GM23338 (cell line): ENCODE results near the gene CDKAL1. TPM values are rescaled to one million over a fixed set of nuclear protein-coding genes. Genes with fewer than 3 reads are reported as not detected.

Experiments used
- ATAC-seq: fragments of 200-7000 bp; cut with Tn5 transposase; 3 replicates; pipeline ENCODE4 v1.9.1; 2020
- DNase-seq: peaks from one replicate; pipeline ENCODE4 v3.0.0-alpha.2; 2015; ENCODE audit warnings: low spot score
- H2AFZ ChIP-seq: fragments of 200-600 bp; sonication (generic); 2 replicates; pipeline ENCODE4 v1.8.0; 2016; ENCODE audit warnings: antibody characterized with exemption, mild to moderate bottlenecking, moderate library complexity
- H3F3A ChIP-seq: fragments of 200-600 bp; sonication (generic); replicated peaks from 2 replicates; pipeline ENCODE4 v1.8.0; 2017; ENCODE audit warnings: antibody characterized with exemption, mixed run types, low read depth
- H3K27ac ChIP-seq: fragments of 200-600 bp; sonication (generic); 2 replicates; pipeline ENCODE4 v1.6.1; 2016; ENCODE audit warnings: low read depth
- H3K27me3 ChIP-seq: fragments of 200-600 bp; sonication (generic); 2 replicates; pipeline ENCODE4 v1.8.0; 2016; ENCODE audit warnings: mild to moderate bottlenecking, mixed run types, moderate library complexity; ENCODE audit not compliant: insufficient read depth
- H3K36me3 ChIP-seq: fragments of 200-600 bp; sonication (generic); 2 replicates; pipeline ENCODE4 v1.8.0; 2016; ENCODE audit warnings: mild to moderate bottlenecking; ENCODE audit not compliant: insufficient read depth
- H3K4me1 ChIP-seq: fragments of 200-600 bp; sonication (generic); 2 replicates; pipeline ENCODE4 v1.8.0; 2016; ENCODE audit warnings: mild to moderate bottlenecking, moderate library complexity; ENCODE audit not compliant: insufficient read depth
- H3K4me2 ChIP-seq: fragments of 200-600 bp; sonication (generic); 2 replicates; pipeline ENCODE4 v1.7.1; 2017; ENCODE audit warnings: mixed run types
- H3K4me3 ChIP-seq: fragments of 200-600 bp; sonication (generic); 2 replicates; pipeline ENCODE4 v1.6.1; 2016; ENCODE audit warnings: mixed run types
- H3K79me2 ChIP-seq: fragments of 200-600 bp; sonication (generic); replicated peaks from 2 replicates; pipeline ENCODE4 v1.8.0; 2017; ENCODE audit warnings: mild to moderate bottlenecking; ENCODE audit not compliant: insufficient read depth
- H3K9me2 ChIP-seq: fragments of 200-600 bp; sonication (generic); 2 replicates; pipeline ENCODE4 v1.8.0; 2017; ENCODE audit not compliant: insufficient read depth
- H4K20me1 ChIP-seq: fragments of 200-600 bp; sonication (generic); replicated peaks from 2 replicates; pipeline ENCODE4 v1.8.0; 2017; ENCODE audit warnings: mild to moderate bottlenecking; ENCODE audit not compliant: insufficient read depth
- H3K27ac Mint-ChIP-seq: 2 replicates; pipeline ENCODE4 v1.8.0; 2020; ENCODE audit warnings: inconsistent platforms, mild to moderate bottlenecking, moderate library complexity, mixed read lengths
- H3K27me3 Mint-ChIP-seq: 3 replicates; pipeline ENCODE4 v1.8.0; 2022; ENCODE audit warnings: low read depth, mild to moderate bottlenecking, moderate library complexity, mixed read lengths, inconsistent platforms; ENCODE audit not compliant: insufficient read depth, poor library complexity
- H3K36me3 Mint-ChIP-seq: 3 replicates; pipeline ENCODE4 v1.8.0; 2021; ENCODE audit warnings: low read depth, mild to moderate bottlenecking, inconsistent platforms, moderate library complexity, mixed read lengths
- H3K4me1 Mint-ChIP-seq: 3 replicates; pipeline ENCODE4 v1.8.0; 2020; ENCODE audit warnings: mild to moderate bottlenecking, inconsistent platforms, mixed read lengths
- H3K4me3 Mint-ChIP-seq: 3 replicates; pipeline ENCODE4 v1.8.0; 2021; ENCODE audit warnings: moderate library complexity, mild to moderate bottlenecking, inconsistent platforms, mixed read lengths
- H3K9me3 Mint-ChIP-seq: 3 replicates; pipeline ENCODE4 v1.8.0; 2020; ENCODE audit warnings: moderate library complexity, mild to moderate bottlenecking, inconsistent platforms, mixed read lengths
- CREB1 ChIP-seq: fragments of 250-450 bp; sonication (Bioruptor Pico); IDR thresholded peaks from 2 replicates; pipeline ENCODE4 v1.5.0; 2020; ENCODE audit warnings: low read depth, mild to moderate bottlenecking, moderate library complexity
- EZH2 ChIP-seq: fragments of 200-600 bp; sonication (generic); IDR thresholded peaks from one replicate; pipeline ENCODE4 v1.8.0; 2017; ENCODE audit warnings: antibody characterized with exemption, mild to moderate bottlenecking, low read depth; ENCODE audit not compliant: unreplicated experiment
- EZH2phosphoT487 ChIP-seq: fragments of 200-600 bp; sonication (generic); IDR thresholded peaks from one replicate; pipeline ENCODE4 v1.8.1; 2018; ENCODE audit warnings: antibody characterized with exemption; ENCODE audit not compliant: unreplicated experiment
- JUNB ChIP-seq: IDR thresholded peaks from one replicate; pipeline ENCODE4 v1.6.1; 2016; ENCODE audit warnings: antibody characterized with exemption; ENCODE audit not compliant: unreplicated experiment
- NANOG ChIP-seq: IDR thresholded peaks from 2 replicates; pipeline ENCODE4 v1.6.1; 2016; ENCODE audit warnings: antibody characterized with exemption, borderline replicate concordance
- POLR2AphosphoS5 ChIP-seq: IDR thresholded peaks from 2 replicates; pipeline ENCODE4 v1.6.1; 2016; ENCODE audit warnings: antibody characterized with exemption, low read depth
- REST ChIP-seq: IDR thresholded peaks from one replicate; pipeline ENCODE4 v1.6.1; 2018; ENCODE audit warnings: antibody characterized with exemption; ENCODE audit not compliant: unreplicated experiment
- ZNF114 ChIP-seq: fragments of 250-450 bp; sonication (Bioruptor Pico); IDR thresholded peaks from 2 replicates; pipeline ENCODE4 v1.5.0; 2020; ENCODE audit warnings: mild to moderate bottlenecking, moderate library complexity
- ZNF331 ChIP-seq: fragments of 250-450 bp; sonication (Bioruptor Pico); IDR thresholded peaks from 2 replicates; pipeline ENCODE4 v1.5.0; 2020; ENCODE audit warnings: low read depth, mild to moderate bottlenecking, moderate library complexity
- ZNF462 ChIP-seq: fragments of 250-450 bp; sonication (Bioruptor Pico); IDR thresholded peaks from 2 replicates; pipeline ENCODE4 v1.5.0; 2020; ENCODE audit warnings: mild to moderate bottlenecking, moderate library complexity
- polyA plus RNA-seq: library from polyadenylated mRNA; unstranded; fragments of >200 nt; fragmentation: Nextera tagmentation; extraction: Ambion mirVana; gene quantifications from 2 replicates; pipeline ENCODE4 v1.2.1, GENCODE V29; 2016
- total RNA-seq: library from RNA; depleted of rRNA; stranded (reverse); fragments of >200 nt; shearing (Covaris generic); gene quantifications from 2 replicates; pipeline ENCODE4 v1.2.3, GENCODE V29; 2014

Gene CDKAL1
- total and polyA plus RNA-seq, 2 experiments from 2014 or later, result 17.8 to 35.0 TPM

GRCh38 chr6:21003780-21004541 is 469.7 kb downstream of the CDKAL1 start:
- peaks cover 9% of the 10 kb centered on the region; the same call in 2 of the 3 replicates for H3K4me1 Mint-ChIP-seq
- no peak for TF ChIP-seq POLR2AphosphoS5
- TF ChIP-seq NANOG, result peak; percentile 26; the same call in 1 of the 2 replicates
- Histone ChIP-seq H3K27me3 (no peaks in the 10 kb centered on the region), H3K79me2 (no peaks in the 10 kb centered on the region), H3K4me1 (peaks cover 14% of the 10 kb centered on the region), H2AFZ (no peak overlapping the region), H3K9me2 (no peaks in the 10 kb centered on the region), H3K36me3 (no peaks in the 10 kb centered on the region), H3F3A (no peaks in the 10 kb centered on the region), H4K20me1 (no peaks in the 10 kb centered on the region), H3K27ac (0 out of 2 replicates have a peak overlapping the region, but pooled peaks have one; percentile 18), H3K4me3 (no peak overlapping the region), H3K4me2 (no peak overlapping the region)
- no peaks in the 10 kb centered on the region for H3K9me3 Mint-ChIP-seq
- H3K27me3 Mint-ChIP-seq, result peaks cover 1% of the 10 kb centered on the region
- no peak for ATAC-seq
- DNase-seq, result peak; percentile 9
- H3K4me3 Mint-ChIP-seq, result no peak overlapping the region
- H3K27ac Mint-ChIP-seq, result peak overlapping the region; percentile 17
- no peaks in the 10 kb centered on the region for H3K36me3 Mint-ChIP-seq

- H3K9me3 Mint-ChIP-seq, result no peaks in the 10 kb centered on the region
- peaks cover 5% of the 10 kb centered on the region; the same call in 2 of the 3 replicates for H3K36me3 Mint-ChIP-seq
- Histone ChIP-seq H4K20me1 (no peaks in the 10 kb centered on the region), H3K36me3 (no peaks in the 10 kb centered on the region), H3K4me1 (peaks cover 10% of the 10 kb centered on the region), H3K4me3 (no peak overlapping the region), H2AFZ (no peak overlapping the region), H3K27me3 (no peaks in the 10 kb centered on the region), H3K9me2 (no peaks in the 10 kb centered on the region), H3K27ac (no peak overlapping the region), H3F3A (no peaks in the 10 kb centered on the region), H3K4me2 (no peak overlapping the region), H3K79me2 (no peaks in the 10 kb centered on the region)
- DNase-seq, result no peak
- peaks cover 1% of the 10 kb centered on the region for H3K27me3 Mint-ChIP-seq
- no peak overlapping the region for H3K27ac Mint-ChIP-seq
- H3K4me3 Mint-ChIP-seq, result no peak overlapping the region
- no peak for ATAC-seq
- peaks cover 4% of the 10 kb centered on the region; the same call in 2 of the 3 replicates for H3K4me1 Mint-ChIP-seq
- TF ChIP-seq JUNB, result no peak
- TF ChIP-seq NANOG, result no peak
- no peak for TF ChIP-seq ZNF462 (CRISPR knock-in tag)
- no peak for TF ChIP-seq POLR2AphosphoS5
- no peak for TF ChIP-seq ZNF331 (CRISPR knock-in tag)
- no peak for TF ChIP-seq EZH2
- no peak for TF ChIP-seq ZNF114 (CRISPR knock-in tag)
- no peak for TF ChIP-seq CREB1 (CRISPR knock-in tag)
- no peak for TF ChIP-seq REST
- no peak for TF ChIP-seq EZH2phosphoT487
Measured at GRCh38 chr6:21005816-21006570, 471.7 kb downstream of the CDKAL1 start.
